TTC549 (cell line): ENCODE results near the gene SPOCK2.

Experiments
- FAIRE-seq: peaks from 2 replicates; lab custom pipeline; 2012; peaks lifted over from hg19 to GRCh38; lab: Jason Lieb, UNC

The SPOCK2 gene

GRCh38 chr10:72087392-72087968, 871 bp downstream of the SPOCK2 start:
- FAIRE-seq = no peak

- FAIRE-seq = no peak
These were observed 1.6 kb downstream of the SPOCK2 start for GRCh38 chr10:72086466-72087391.

GRCh38 chr10:72085864-72086465, 2.4 kb downstream of the SPOCK2 start:
- FAIRE-seq = no peak

- no peak for FAIRE-seq
These were observed 3.2 kb downstream of the SPOCK2 start for GRCh38 chr10:72085166-72085565.

- no peak for FAIRE-seq
These were observed 4.4 kb downstream of the SPOCK2 start for GRCh38 chr10:72083790-72084459.

GRCh38 chr10:72082856-72083789, 5.2 kb downstream of the SPOCK2 start:
- no peak for FAIRE-seq

GRCh38 chr10:72081772-72082590, 6.4 kb downstream of the SPOCK2 start:
- FAIRE-seq = no peak

GRCh38 chr10:72081210-72081609, 7.1 kb downstream of the SPOCK2 start:
- FAIRE-seq = no peak

GRCh38 chr10:72080042-72080975, 8.0 kb downstream of the SPOCK2 start:
- no peak for FAIRE-seq

GRCh38 chr10:72079356-72079755, 9.0 kb downstream of the SPOCK2 start:
- no peak for FAIRE-seq

GRCh38 chr10:72077275-72077990, 10.9 kb downstream of the SPOCK2 start:
- no peak for FAIRE-seq

- FAIRE-seq = no peak
These were observed 11.6 kb downstream of the SPOCK2 start for GRCh38 chr10:72076756-72077155.

- no peak for FAIRE-seq
These were observed 12.8 kb downstream of the SPOCK2 start for GRCh38 chr10:72075376-72076115.

- FAIRE-seq = no peak
These were observed 13.6 kb downstream of the SPOCK2 start for GRCh38 chr10:72074574-72075375.

- FAIRE-seq = no peak
These were observed 14.4 kb downstream of the SPOCK2 start for GRCh38 chr10:72073708-72074573.

- FAIRE-seq = no peak
These were observed 15.7 kb downstream of the SPOCK2 start for GRCh38 chr10:72072639-72073038.
